GM21423 (cell line): ENCODE results near the gene STX16.
"Not testable (repeated sequence)": the region's sequence is repeated elsewhere in the genome, so short reads cannot be mapped to it uniquely, and the experiment has no call there.

Source experiments
- ATAC-seq: cut with Tn5 transposase; IDR thresholded peaks from one replicate; pipeline ENCODE4 v1.9.1; 2021; ENCODE audit warnings: mild to moderate bottlenecking, moderate library complexity; ENCODE audit not compliant: unreplicated experiment

Gene STX16

GRCh38 chr20:58719971-58720371 lies 68.9 kb downstream of the STX16 start:
- no peak for ATAC-seq

GRCh38 chr20:58720890-58721289 lies 69.8 kb downstream of the STX16 start:
- no peak for ATAC-seq

- no peak for ATAC-seq
These were observed 71.1 kb downstream of the STX16 start for GRCh38 chr20:58721951-58722778.

- no peak for ATAC-seq
These were observed 72.0 kb downstream of the STX16 start for GRCh38 chr20:58722877-58723627.

GRCh38 chr20:58723628-58723984 lies 72.5 kb downstream of the STX16 start:
- no peak for ATAC-seq

- ATAC-seq, result not testable (repeated sequence)
These were observed 75.1 kb downstream of the STX16 start for GRCh38 chr20:58726156-58726555.
